GM12878 (cell line): ENCODE measurements around the gene RERE. TPM values are rescaled to one million over a fixed set of nuclear protein-coding genes. Genes with fewer than 3 reads are reported as not detected.

Experiments used
- CBX5 ChIP-seq: sonication (generic); IDR thresholded peaks from 2 replicates; pipeline ENCODE4 v1.6.1; 2016; ENCODE audit warnings: low read depth, moderate library complexity, mild to moderate bottlenecking, inconsistent platforms
- CUX1 ChIP-seq: IDR thresholded peaks from 2 replicates; pipeline ENCODE4 v1.6.1; 2012; ENCODE audit warnings: improper control_type of control experiment, low read depth, low read length; ENCODE audit not compliant: insufficient replicate concordance
- EP300 ChIP-seq, 2 experiments: fragments of 150-350 bp in 1 of 2; IDR thresholded peaks; 2 replicates each; pipeline ENCODE4 v1.6.1; 2011 to 2012; ENCODE audit warnings: low read depth in 2 of 2, low read length in 2 of 2, borderline replicate concordance in 1 of 2, improper control_type of control experiment in 1 of 2, inconsistent platforms in 1 of 2; ENCODE audit not compliant: control insufficient read depth in 1 of 2
- MEF2B ChIP-seq: fragments of 450-650 bp; IDR thresholded peaks from 2 replicates; pipeline ENCODE4 v1.6.1; 2018; ENCODE audit warnings: mild to moderate bottlenecking, moderate library complexity; ENCODE audit not compliant: partially characterized antibody, poor library complexity, severe bottlenecking
- ZNF274 ChIP-seq: IDR thresholded peaks from one replicate; pipeline ENCODE4 v1.8.0; 2011; ENCODE audit not compliant: insufficient read length, insufficient read depth
- polyA plus RNA-seq, 11 experiments: library from polyadenylated mRNA; depleted of rRNA in 4 of 11; unstranded in 6 of 11; stranded (reverse) in 5 of 11; fragments of >200 nt; fragmentation: Nextera tagmentation in 4 of 11; fragmentation: Illumina TruSeq in 1 of 11; extraction: Ambion mirVana in 4 of 11; extraction: Trizol in 1 of 11; gene quantifications; 1 replicate in 1 of 11; 2 replicates in 10 of 11; pipeline versions ENCODE4 v1.2.1 to v1.2.3, GENCODE V29; 2011 to 2016; ENCODE audit warnings: inconsistent platforms in 2 of 11, missing spikeins in 2 of 11, low read depth in 1 of 11
- total RNA-seq, 4 experiments: library from RNA; depleted of rRNA in 3 of 4; stranded (reverse); fragments of >200 nt in 3 of 4; fragmentation: Illumina TruSeq in 1 of 4; extraction: Trizol in 1 of 4; gene quantifications; 2 replicates each; pipeline versions ENCODE4 v1.2.1 to v1.2.3, GENCODE V29; 2013 to 2021
- TF ChIP-seq, protein P1 (sequence below), 3 experiments: IDR thresholded peaks in 2 of 3; conservative IDR thresholded peaks in 1 of 3; 2 replicates each; pipeline ENCODE4 v1.5.1; 2011; ENCODE audit warnings: low read depth in 3 of 3, low read length in 3 of 3, mild to moderate bottlenecking in 3 of 3, control low read depth in 2 of 3, moderate library complexity in 2 of 3, inconsistent platforms in 1 of 3, mixed read lengths in 1 of 3; ENCODE audit not compliant: control insufficient read depth in 2 of 3, insufficient read depth in 1 of 3; ENCODE audit errors: extremely low read depth in 1 of 3
- TF ChIP-seq, protein P2 (sequence below): fragments of 450-650 bp; conservative IDR thresholded peaks from 2 replicates; pipeline ENCODE4 v1.6.1; 2017; ENCODE audit warnings: mild to moderate bottlenecking, moderate library complexity

Gene RERE
- total and polyA plus RNA-seq, 10 of the 15 experiments (the other 5 are each of a cell fraction or from before 2014, with no cell fraction given) = 5.2 to 60.5 (median 20.2) TPM

DNA sequence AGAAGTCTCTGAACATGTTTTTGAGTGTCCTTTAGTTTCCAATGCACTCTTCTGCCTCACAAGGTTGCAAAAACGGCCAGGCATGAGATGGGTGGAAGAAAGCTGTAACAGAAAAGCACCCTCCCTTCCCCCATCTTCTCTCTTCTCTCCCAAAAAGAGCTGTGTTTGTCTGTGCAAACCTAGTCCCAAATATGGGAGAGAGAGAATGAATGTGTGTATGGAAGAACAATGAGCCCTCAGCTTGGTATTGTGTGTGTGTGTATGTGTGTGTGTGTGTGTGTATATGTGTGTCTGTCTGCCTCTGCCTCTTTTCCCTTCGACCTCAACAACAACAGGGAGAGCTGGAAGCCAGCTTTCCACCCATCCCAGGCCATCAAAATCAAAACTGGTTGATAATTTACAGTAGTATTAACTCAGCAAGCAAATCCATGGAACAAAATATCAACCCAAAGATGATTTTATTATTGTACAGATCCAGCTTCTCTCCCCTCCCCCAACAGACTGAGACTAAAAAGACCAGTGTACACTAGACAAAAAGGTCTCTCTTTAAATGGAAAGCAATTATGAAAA lies 1.8 kb downstream of the RERE start (continued):
- TF ChIP-seq, protein P1, sequence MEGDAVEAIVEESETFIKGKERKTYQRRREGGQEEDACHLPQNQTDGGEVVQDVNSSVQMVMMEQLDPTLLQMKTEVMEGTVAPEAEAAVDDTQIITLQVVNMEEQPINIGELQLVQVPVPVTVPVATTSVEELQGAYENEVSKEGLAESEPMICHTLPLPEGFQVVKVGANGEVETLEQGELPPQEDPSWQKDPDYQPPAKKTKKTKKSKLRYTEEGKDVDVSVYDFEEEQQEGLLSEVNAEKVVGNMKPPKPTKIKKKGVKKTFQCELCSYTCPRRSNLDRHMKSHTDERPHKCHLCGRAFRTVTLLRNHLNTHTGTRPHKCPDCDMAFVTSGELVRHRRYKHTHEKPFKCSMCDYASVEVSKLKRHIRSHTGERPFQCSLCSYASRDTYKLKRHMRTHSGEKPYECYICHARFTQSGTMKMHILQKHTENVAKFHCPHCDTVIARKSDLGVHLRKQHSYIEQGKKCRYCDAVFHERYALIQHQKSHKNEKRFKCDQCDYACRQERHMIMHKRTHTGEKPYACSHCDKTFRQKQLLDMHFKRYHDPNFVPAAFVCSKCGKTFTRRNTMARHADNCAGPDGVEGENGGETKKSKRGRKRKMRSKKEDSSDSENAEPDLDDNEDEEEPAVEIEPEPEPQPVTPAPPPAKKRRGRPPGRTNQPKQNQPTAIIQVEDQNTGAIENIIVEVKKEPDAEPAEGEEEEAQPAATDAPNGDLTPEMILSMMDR (IDR thresholded peaks at IDR 0.05 in 2 of 3, conservative IDR thresholded peaks at IDR 0.05 in 1 of 3; ENCODE audit: control insufficient read depth in 2 of 3, extremely low read depth in 1 of 3, insufficient read depth in 1 of 3, low read depth in 3 of 3, low read length in 3 of 3) = no peak
- no peak for TF ChIP-seq CBX5
- no peak for TF ChIP-seq MEF2B
- no peak for TF ChIP-seq EP300 (IDR thresholded peaks at IDR 0.05; ENCODE audit: borderline replicate concordance in 1 of 2, control insufficient read depth in 1 of 2, low read depth in 2 of 2, low read length in 2 of 2)
- TF ChIP-seq, protein P2, sequence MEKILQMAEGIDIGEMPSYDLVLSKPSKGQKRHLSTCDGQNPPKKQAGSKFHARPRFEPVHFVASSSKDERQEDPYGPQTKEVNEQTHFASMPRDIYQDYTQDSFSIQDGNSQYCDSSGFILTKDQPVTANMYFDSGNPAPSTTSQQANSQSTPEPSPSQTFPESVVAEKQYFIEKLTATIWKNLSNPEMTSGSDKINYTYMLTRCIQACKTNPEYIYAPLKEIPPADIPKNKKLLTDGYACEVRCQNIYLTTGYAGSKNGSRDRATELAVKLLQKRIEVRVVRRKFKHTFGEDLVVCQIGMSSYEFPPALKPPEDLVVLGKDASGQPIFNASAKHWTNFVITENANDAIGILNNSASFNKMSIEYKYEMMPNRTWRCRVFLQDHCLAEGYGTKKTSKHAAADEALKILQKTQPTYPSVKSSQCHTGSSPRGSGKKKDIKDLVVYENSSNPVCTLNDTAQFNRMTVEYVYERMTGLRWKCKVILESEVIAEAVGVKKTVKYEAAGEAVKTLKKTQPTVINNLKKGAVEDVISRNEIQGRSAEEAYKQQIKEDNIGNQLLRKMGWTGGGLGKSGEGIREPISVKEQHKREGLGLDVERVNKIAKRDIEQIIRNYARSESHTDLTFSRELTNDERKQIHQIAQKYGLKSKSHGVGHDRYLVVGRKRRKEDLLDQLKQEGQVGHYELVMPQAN = no peak
- no peak for TF ChIP-seq CUX1
- no peak for TF ChIP-seq ZNF274
